HG03439 (cell line): Measurements from ENCODE around the gene MARCHF9.
"Not testable (repeated sequence)": the region's sequence is repeated elsewhere in the genome, so short reads cannot be mapped to it uniquely, and the experiment has no call there.

Source experiments
- ATAC-seq: cut with Tn5 transposase; IDR thresholded peaks from one replicate; pipeline ENCODE4 v1.9.1; 2021; ENCODE audit warnings: mild to moderate bottlenecking, moderate library complexity; ENCODE audit not compliant: unreplicated experiment

Gene MARCHF9

GRCh38 chr12:57767876-57768275 lies 13.0 kb downstream of the MARCHF9 start:
- ATAC-seq = no peak

- no peak for ATAC-seq
These were observed 14.7 kb downstream of the MARCHF9 start for GRCh38 chr12:57769594-57769993.

GRCh38 chr12:57770734-57771133 lies 15.8 kb downstream of the MARCHF9 start:
- no peak for ATAC-seq

GRCh38 chr12:57771236-57771872 lies 16.5 kb downstream of the MARCHF9 start:
- peak; percentile 70 for ATAC-seq

- peak; percentile 82 for ATAC-seq
These were observed 17.0 kb downstream of the MARCHF9 start, which contains the start of gene METTL1 for GRCh38 chr12:57771873-57772428. Gene METTL1, minus strand, starts transcription at chr12:57772105. Its CDS starts 22 bp downstream, at chr12:57772083.

- peak; percentile 27 for ATAC-seq
These were observed 17.8 kb downstream of the MARCHF9 start, which contains the start of gene EEF1AKMT3 for GRCh38 chr12:57772429-57773322. Gene EEF1AKMT3, plus strand, starts transcription at chr12:57772614. Its CDS starts 111 bp downstream, at chr12:57772725.

- not testable (repeated sequence) for ATAC-seq
These were observed 19.7 kb downstream of the MARCHF9 start for GRCh38 chr12:57774634-57775033.

GRCh38 chr12:57775044-57775443 lies 20.1 kb downstream of the MARCHF9 start:
- ATAC-seq = no peak

- no peak for ATAC-seq
These were observed 20.8 kb downstream of the MARCHF9 start for GRCh38 chr12:57775563-57776246.

GRCh38 chr12:57776247-57776587 lies 21.3 kb downstream of the MARCHF9 start:
- ATAC-seq = no peak

GRCh38 chr12:57777367-57777766 lies 22.5 kb downstream of the MARCHF9 start:
- no peak for ATAC-seq

GRCh38 chr12:57777911-57778310 lies 23.0 kb downstream of the MARCHF9 start:
- ATAC-seq = no peak

GRCh38 chr12:57779736-57780135 lies 24.8 kb downstream of the MARCHF9 start:
- no peak for ATAC-seq

- no peak for ATAC-seq
These were observed 25.5 kb downstream of the MARCHF9 start for GRCh38 chr12:57780284-57780897.

- no peak for ATAC-seq
These were observed 26.3 kb downstream of the MARCHF9 start for GRCh38 chr12:57781244-57781643.

- ATAC-seq = no peak
These were observed 26.9 kb downstream of the MARCHF9 start for GRCh38 chr12:57781801-57782200.

GRCh38 chr12:57782243-57782607 lies 27.3 kb downstream of the MARCHF9 start:
- ATAC-seq = no peak

GRCh38 chr12:57782608-57783465 lies 27.9 kb downstream of the MARCHF9 start, which contains the start of gene TSFM:
Gene TSFM, plus strand, starts transcription at chr12:57782787. Its CDS starts 15 bp downstream, at chr12:57782802.
- ATAC-seq = peak; percentile 81

GRCh38 chr12:57783466-57783801 lies 28.5 kb downstream of the MARCHF9 start:
- ATAC-seq = no peak

- no peak for ATAC-seq
These were observed 29.0 kb downstream of the MARCHF9 start for GRCh38 chr12:57783861-57784260.
